H9 (cell line): ENCODE data around the gene ACVR1. TPM values are rescaled to one million over a fixed set of nuclear protein-coding genes. Genes with fewer than 3 reads are reported as not detected.

Experiments used
- DNase-seq: peaks from one replicate; pipeline ENCODE4 v3.0.0-alpha.2; 2017
- H2AFZ ChIP-seq: one replicate; pipeline ENCODE4 v1.6.1; 2013; ENCODE audit warnings: mild to moderate bottlenecking, low read length, control low read depth, moderate library complexity
- H2AK5ac ChIP-seq: 2 replicates; pipeline ENCODE4 v1.6.1; 2013; ENCODE audit warnings: low read length, control low read depth, mixed read lengths; ENCODE audit not compliant: insufficient read length
- H2BK120ac ChIP-seq: one replicate; pipeline ENCODE4 v1.6.1; 2013; ENCODE audit warnings: low read depth, mild to moderate bottlenecking, low read length, control low read depth, inconsistent platforms; ENCODE audit not compliant: poor library complexity, severe bottlenecking
- H2BK12ac ChIP-seq: 2 replicates; pipeline ENCODE4 v1.6.1; 2013; ENCODE audit warnings: low read length, control low read depth, mixed read lengths, low read depth; ENCODE audit not compliant: insufficient read length
- H2BK15ac ChIP-seq: 2 replicates; pipeline ENCODE4 v1.6.1; 2013; ENCODE audit warnings: low read depth, low read length, control low read depth
- H2BK20ac ChIP-seq: one replicate; pipeline ENCODE4 v1.6.1; 2013; ENCODE audit warnings: low read depth, mild to moderate bottlenecking, low read length, control low read depth, inconsistent platforms; ENCODE audit not compliant: poor library complexity, severe bottlenecking
- H2BK5ac ChIP-seq: 2 replicates; pipeline ENCODE4 v1.6.1; 2013; ENCODE audit warnings: low read length, control low read depth, mixed read lengths; ENCODE audit not compliant: insufficient read length
- H3K14ac ChIP-seq: 2 replicates; pipeline ENCODE4 v1.6.1; 2013; ENCODE audit warnings: low read length, control low read depth; ENCODE audit not compliant: insufficient read depth
- H3K18ac ChIP-seq: 2 replicates; pipeline ENCODE4 v1.6.1; 2013; ENCODE audit warnings: low read depth, mild to moderate bottlenecking, mixed read lengths, low read length, control low read depth; ENCODE audit not compliant: insufficient read length
- H3K23ac ChIP-seq: 2 replicates; pipeline ENCODE4 v1.6.1; 2013; ENCODE audit warnings: low read length, control low read depth, mixed read lengths, low read depth; ENCODE audit not compliant: insufficient read length
- H3K23me2 ChIP-seq: 2 replicates; pipeline ENCODE4 v1.6.1; 2013; ENCODE audit warnings: low read depth, mild to moderate bottlenecking, mixed read lengths, low read length, control low read depth; ENCODE audit not compliant: insufficient read length, poor library complexity, severe bottlenecking
- H3K27ac ChIP-seq: 2 replicates; pipeline ENCODE4 v1.5.1; 2013; ENCODE audit warnings: low read length, control low read depth, mixed read lengths, low read depth; ENCODE audit not compliant: insufficient read length
- H3K27me3 ChIP-seq: 2 replicates; pipeline ENCODE4 v1.6.1; 2013; ENCODE audit warnings: low read length, control low read depth, inconsistent platforms; ENCODE audit not compliant: insufficient read depth
- H3K4ac ChIP-seq: 2 replicates; pipeline ENCODE4 v1.6.1; 2013; ENCODE audit warnings: low read depth, mild to moderate bottlenecking, control low read depth, inconsistent platforms, low read length, moderate library complexity
- H3K4me1 ChIP-seq: 2 replicates; pipeline ENCODE4 v1.6.1; 2013; ENCODE audit warnings: low read length, control low read depth, inconsistent platforms; ENCODE audit not compliant: insufficient read depth
- H3K4me2 ChIP-seq: 2 replicates; pipeline ENCODE4 v1.6.1; 2013; ENCODE audit warnings: low read length, control low read depth, mixed read lengths; ENCODE audit not compliant: insufficient read length, insufficient read depth
- H3K56ac ChIP-seq: 2 replicates; pipeline ENCODE4 v1.6.1; 2013; ENCODE audit warnings: low read depth, mild to moderate bottlenecking, mixed read lengths, low read length, control low read depth; ENCODE audit not compliant: insufficient read length
- H3K79me1 ChIP-seq: 2 replicates; pipeline ENCODE4 v1.6.1; 2013; ENCODE audit warnings: low read depth, mild to moderate bottlenecking, moderate library complexity, low read length, control low read depth, inconsistent platforms; ENCODE audit not compliant: insufficient read depth, poor library complexity, severe bottlenecking
- H3K79me2 ChIP-seq: 2 replicates; pipeline ENCODE4 v1.6.1; 2013; ENCODE audit warnings: low read length, control low read depth, inconsistent platforms; ENCODE audit not compliant: insufficient read depth
- H3K9ac ChIP-seq: 2 replicates; pipeline ENCODE4 v1.6.1; 2013; ENCODE audit warnings: low read length, control low read depth, mixed read lengths; ENCODE audit not compliant: insufficient read length; ENCODE audit errors: extremely low read depth
- H3K9me3 ChIP-seq: one replicate; pipeline ENCODE4 v1.6.1; 2013; ENCODE audit warnings: low read depth, low read length, inconsistent platforms; ENCODE audit not compliant: control insufficient read depth
- H3T11ph ChIP-seq: one replicate; pipeline ENCODE4 v1.6.1; 2013; ENCODE audit warnings: mild to moderate bottlenecking, low read length, control low read depth, inconsistent platforms
- H4K20me1 ChIP-seq: one replicate; pipeline ENCODE4 v1.6.1; 2013; ENCODE audit not compliant: control insufficient read depth, insufficient read length, insufficient read depth
- H4K5ac ChIP-seq: 2 replicates; pipeline ENCODE4 v1.6.1; 2013; ENCODE audit warnings: low read depth, mild to moderate bottlenecking, mixed read lengths, low read length, control low read depth; ENCODE audit not compliant: insufficient read length
- H4K8ac ChIP-seq: replicated peaks from 2 replicates; pipeline ENCODE4 v1.6.1; 2013; ENCODE audit warnings: low read length, control low read depth, mixed read lengths, low read depth; ENCODE audit not compliant: insufficient read length
- H4K91ac ChIP-seq: 2 replicates; pipeline ENCODE4 v1.6.1; 2013; ENCODE audit warnings: low read depth, mild to moderate bottlenecking, moderate library complexity, mixed read lengths, low read length, control low read depth; ENCODE audit not compliant: insufficient read length
- H3K27ac Mint-ChIP-seq, 3 experiments: 2 replicates in 2 of 3; 3 replicates in 1 of 3; pipeline ENCODE4 v1.8.0; 2020 to 2021; ENCODE audit warnings: mixed read lengths in 3 of 3, mild to moderate bottlenecking in 1 of 3, moderate library complexity in 1 of 3
- H3K27me3 Mint-ChIP-seq: 2 replicates; pipeline ENCODE4 v1.8.0; 2021; ENCODE audit warnings: low read depth, mild to moderate bottlenecking, moderate library complexity, mixed read lengths
- H3K36me3 Mint-ChIP-seq, 3 experiments: 2 replicates in 2 of 3; 3 replicates in 1 of 3; pipeline ENCODE4 v1.8.0; 2020 to 2021; ENCODE audit warnings: low read depth in 3 of 3, mixed read lengths in 3 of 3; ENCODE audit not compliant: insufficient read depth in 1 of 3
- H3K4me1 Mint-ChIP-seq, 2 experiments: 2 replicates each; pipeline ENCODE4 v1.8.0; 2020; ENCODE audit warnings: mixed read lengths in 2 of 2
- H3K4me3 Mint-ChIP-seq, 2 experiments: 2 replicates in 1 of 2; 3 replicates in 1 of 2; pipeline ENCODE4 v1.8.0; 2020 to 2021; ENCODE audit warnings: mild to moderate bottlenecking in 2 of 2, mixed read lengths in 2 of 2, moderate library complexity in 1 of 2
- H3K9me3 Mint-ChIP-seq, 2 experiments: 2 replicates in 1 of 2; 3 replicates in 1 of 2; pipeline ENCODE4 v1.8.0; 2020; ENCODE audit warnings: mild to moderate bottlenecking in 2 of 2, mixed read lengths in 2 of 2, moderate library complexity in 1 of 2
- CTCF ChIP-seq: fragments of 200-600 bp; sonication (generic); conservative IDR thresholded peaks from 3 replicates; pipeline ENCODE4 v1.8.0; 2021; ENCODE audit warnings: antibody characterized with exemption, mild to moderate bottlenecking
- WGBS: extraction: QIAGEN DNeasy Blood & Tissue Kit; methylation state at CpG from one replicate; pipeline ENCODE4 v1.1.7; 2013; ENCODE audit warnings: missing lambda C conversion rate, low lambda C conversion rate, mixed read lengths; ENCODE audit not compliant: insufficient read length; ENCODE audit errors: extremely low coverage; 5-methylcytosine and 5-hydroxymethylcytosine counted together
- total RNA-seq: library from RNA; stranded (reverse); gene quantifications from 2 replicates; pipeline ENCODE4 v1.2.1, GENCODE V29; 2021

Gene ACVR1
- total RNA-seq, 1 experiment from 2014 or later = 21.2 TPM

- H2BK120ac ChIP-seq = no peak overlapping the region
- no peak overlapping the region for H3K14ac ChIP-seq
- H4K8ac ChIP-seq = no peak overlapping the region
- no peaks in the 10 kb centered on the region for H3K27me3 ChIP-seq
- H3K18ac ChIP-seq = no peak overlapping the region
- H4K91ac ChIP-seq = no peak overlapping the region
- no peak overlapping the region for H2AK5ac ChIP-seq
- no peak overlapping the region for H3K9ac ChIP-seq
- no peak overlapping the region for H3T11ph ChIP-seq
- H3K4me1 ChIP-seq = peaks cover 6% of the 10 kb centered on the region; the same call in 1 of the 2 replicates
- no peak overlapping the region for H3K4me3 Mint-ChIP-seq
- H3K9me3 Mint-ChIP-seq = no peaks in the 10 kb centered on the region
- H4K5ac ChIP-seq = no peak overlapping the region
- no peaks in the 10 kb centered on the region for H3K79me1 ChIP-seq
- no peaks in the 10 kb centered on the region for H3K79me2 ChIP-seq
- H3K27me3 Mint-ChIP-seq = no peaks in the 10 kb centered on the region
- WGBS = no CpG with 5 or more reads among the region's 5 CpGs
- no peaks in the 10 kb centered on the region for H4K20me1 ChIP-seq
- TF ChIP-seq CTCF = no peak
- no peak overlapping the region for H3K4ac ChIP-seq
- no peak overlapping the region for H2AFZ ChIP-seq
- H2BK15ac ChIP-seq = no peak overlapping the region
- DNase-seq = no peak
- H3K23me2 ChIP-seq = no peaks in the 10 kb centered on the region
- H2BK20ac ChIP-seq = no peak overlapping the region
- no peak overlapping the region for H2BK12ac ChIP-seq
- 0 out of 7 replicates have a peak overlapping the region, but pooled peaks of 1 of the 3 experiments have one; percentile 13 for H3K27ac Mint-ChIP-seq
- H3K4me2 ChIP-seq = no peak overlapping the region
- H3K4me1 Mint-ChIP-seq = peaks cover 29 to 51% of the 10 kb centered on the region in 2 experiments
- no peak overlapping the region for H3K27ac ChIP-seq
- peaks cover 5 to 7% (median 7%) of the 10 kb centered on the region in 3 experiments; a peak in 6 of 7 replicates for H3K36me3 Mint-ChIP-seq
- no peak overlapping the region for H3K56ac ChIP-seq
- H3K23ac ChIP-seq = no peak overlapping the region
- H3K9me3 ChIP-seq = no peaks in the 10 kb centered on the region
- H2BK5ac ChIP-seq = no peak overlapping the region
These were observed 91.3 kb downstream of the ACVR1 start for GRCh38 chr2:157784823-157785175.
